ENCODE measurements around the gene AQP12B.

- no peak for TF ChIP-seq CTCF (IDR thresholded peaks at IDR 0.05)
- no peak for TF ChIP-seq POLR2A (IDR thresholded peaks at IDR 0.05)
These were observed 35.7 kb downstream of the AQP12B start for GRCh38 chr2:240646900-240647502.

Measured in testis (tissue), 2 donors.